Measurements from ENCODE around the gene TEX264.

The TEX264 gene

DNA sequence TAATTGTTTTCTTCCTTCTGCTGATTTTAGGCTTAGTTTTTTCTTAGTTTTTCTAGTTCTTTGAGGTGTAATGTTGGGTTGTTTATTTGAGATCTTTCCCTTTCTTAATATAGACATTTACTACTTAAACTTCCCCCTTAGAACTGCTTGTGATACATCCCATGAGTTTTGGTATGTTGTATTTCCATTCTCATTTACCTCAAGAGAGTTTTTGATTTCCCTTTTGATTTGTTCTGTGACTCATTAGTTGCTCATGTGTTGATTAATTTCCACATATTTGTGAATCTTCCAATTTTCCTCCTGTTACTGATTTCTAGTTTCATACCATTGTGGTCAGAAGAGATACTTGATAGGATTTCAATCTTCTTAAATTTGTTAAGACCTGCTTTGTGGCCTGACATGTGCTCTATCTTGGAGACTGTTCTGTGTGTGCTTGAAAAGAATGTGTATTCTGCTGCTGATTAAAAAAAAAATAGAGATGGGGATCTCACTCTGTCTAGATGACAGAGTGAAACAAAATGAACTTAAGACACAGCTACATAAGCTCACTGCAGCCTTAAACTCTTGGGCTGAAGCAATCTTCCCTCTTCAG, 58.1 kb downstream of the TEX264 start:
- DNase-seq (ENCODE audit: extremely low read depth, insufficient read length): no peak
- no peak for TF ChIP-seq CTCF (IDR thresholded peaks at IDR 0.05; ENCODE audit: insufficient read depth, low read length, poor library complexity, severe bottlenecking)
- H3K36me3 ChIP-seq (ENCODE audit: control insufficient read depth, insufficient read depth, low read length): no peaks in the 10 kb centered on the region
- no peak overlapping the region for H3K4me3 ChIP-seq (replicated peaks; ENCODE audit: low read depth, low read length)
- H3K27me3 ChIP-seq (replicated peaks; ENCODE audit: control insufficient read depth, insufficient read depth, low read length): no peaks in the 10 kb centered on the region

- DNase-seq (ENCODE audit: extremely low read depth, insufficient read length): no peak
- no peak overlapping the region for H3K4me3 ChIP-seq (replicated peaks; ENCODE audit: low read depth, low read length)
- H3K27me3 ChIP-seq (replicated peaks; ENCODE audit: control insufficient read depth, insufficient read depth, low read length): no peaks in the 10 kb centered on the region; the same call in 1 of the 2 replicates
- TF ChIP-seq CTCF (IDR thresholded peaks at IDR 0.05; ENCODE audit: insufficient read depth, low read length, poor library complexity, severe bottlenecking): no peak
- H3K36me3 ChIP-seq (ENCODE audit: control insufficient read depth, insufficient read depth, low read length): no peaks in the 10 kb centered on the region
Observed at GRCh38 chr3:51733859-51734571, 63.0 kb downstream of the TEX264 start.

DNA sequence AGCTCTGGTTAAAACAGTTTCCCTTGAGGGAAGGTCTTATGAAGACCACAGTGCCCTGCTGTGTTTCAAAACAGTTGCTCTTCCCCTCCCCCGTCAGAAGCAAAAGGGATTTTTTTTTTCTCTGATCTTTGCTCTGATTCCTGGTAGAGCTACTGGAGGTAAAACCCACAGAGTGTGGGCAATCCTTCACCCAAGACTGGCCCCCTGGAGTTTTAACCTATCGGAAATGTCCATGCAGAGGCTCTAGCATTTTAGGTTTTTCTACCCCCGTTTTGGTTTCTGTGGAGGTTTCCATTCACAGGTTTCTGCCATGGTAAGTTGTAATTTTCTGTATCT, 63.5 kb downstream of the TEX264 start:
- H3K27me3 ChIP-seq (replicated peaks; ENCODE audit: control insufficient read depth, insufficient read depth, low read length): no peaks in the 10 kb centered on the region; the same call in 1 of the 2 replicates
- no peak for DNase-seq (ENCODE audit: extremely low read depth, insufficient read length)
- TF ChIP-seq CTCF (IDR thresholded peaks at IDR 0.05; ENCODE audit: insufficient read depth, low read length, poor library complexity, severe bottlenecking): no peak
- no peak overlapping the region for H3K4me3 ChIP-seq (replicated peaks; ENCODE audit: low read depth, low read length)
- H3K36me3 ChIP-seq (ENCODE audit: control insufficient read depth, insufficient read depth, low read length): no peaks in the 10 kb centered on the region

DNA sequence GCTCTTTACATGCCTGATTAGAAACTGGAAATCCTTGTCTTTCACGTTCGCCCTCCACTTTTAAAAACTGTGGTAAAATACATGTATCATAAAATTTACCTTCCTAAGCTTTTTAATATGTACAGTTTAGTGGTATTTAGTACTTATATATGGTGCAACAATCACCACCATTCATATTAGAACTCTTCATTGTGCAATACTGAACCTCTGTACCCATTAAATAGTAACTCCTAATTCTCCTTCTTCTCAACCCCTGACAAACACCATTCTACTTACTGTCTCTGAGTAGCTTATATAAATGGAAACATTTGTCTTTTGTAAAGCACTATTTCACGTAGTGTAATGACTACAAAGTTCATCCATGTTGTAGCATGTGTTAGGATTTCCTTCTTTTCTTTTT, 64.0 kb downstream of the TEX264 start:
- TF ChIP-seq CTCF (IDR thresholded peaks at IDR 0.05; ENCODE audit: insufficient read depth, low read length, poor library complexity, severe bottlenecking): no peak
- no peak for DNase-seq (ENCODE audit: extremely low read depth, insufficient read length)
- Histone ChIP-seq H3K27me3 (replicated peaks; ENCODE audit: control insufficient read depth, insufficient read depth, low read length) (no peaks in the 10 kb centered on the region; the same call in 1 of the 2 replicates), H3K36me3 (ENCODE audit: control insufficient read depth, insufficient read depth, low read length) (no peaks in the 10 kb centered on the region), H3K4me3 (replicated peaks; ENCODE audit: low read depth, low read length) (no peak overlapping the region)

DNA sequence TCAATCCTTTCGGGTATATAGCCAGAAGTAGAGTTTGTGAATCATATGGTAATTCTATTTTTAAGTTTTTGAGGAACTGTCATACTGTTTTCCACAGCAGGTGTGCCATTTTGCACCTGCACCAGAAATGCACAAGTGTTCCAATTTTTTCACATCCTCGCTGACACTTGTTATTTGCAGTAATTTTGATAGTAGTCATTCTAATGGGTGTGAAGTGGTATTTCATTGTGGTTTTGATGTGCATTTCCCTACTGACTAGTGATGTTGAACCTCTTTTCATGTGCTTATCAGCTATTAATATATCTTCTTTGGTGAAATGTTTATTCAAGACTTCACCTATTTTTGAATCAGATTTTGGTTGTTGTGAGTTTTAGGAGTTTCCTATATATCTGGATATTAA, 64.9 kb downstream of the TEX264 start:
- no peaks in the 10 kb centered on the region for H3K36me3 ChIP-seq (ENCODE audit: control insufficient read depth, insufficient read depth, low read length)
- TF ChIP-seq CTCF (IDR thresholded peaks at IDR 0.05; ENCODE audit: insufficient read depth, low read length, poor library complexity, severe bottlenecking): no peak
- DNase-seq (ENCODE audit: extremely low read depth, insufficient read length): no peak
- no peaks in the 10 kb centered on the region; the same call in 1 of the 2 replicates for H3K27me3 ChIP-seq (replicated peaks; ENCODE audit: control insufficient read depth, insufficient read depth, low read length)
- H3K4me3 ChIP-seq (replicated peaks; ENCODE audit: low read depth, low read length): no peak overlapping the region

Measured in GM06990 (cell line).